NCI-H2196 (cell line): ENCODE results near the gene GCFC2.

ENCODE experiments used
- DNase-seq: peaks from one replicate; lab custom pipeline; 2025; ENCODE audit not compliant: unreplicated experiment; lab: John Stamatoyannopoulos, UW

Gene GCFC2

GRCh38 chr2:75632091-75632701 lies 78.5 kb downstream of the GCFC2 start:
- DNase-seq, result no peak

GRCh38 chr2:75627902-75628504 lies 82.7 kb downstream of the GCFC2 start:
- peak; percentile 67 for DNase-seq

- no peak for DNase-seq
Observed at GRCh38 chr2:75622929-75623328, 87.8 kb downstream of the GCFC2 start.

DNA sequence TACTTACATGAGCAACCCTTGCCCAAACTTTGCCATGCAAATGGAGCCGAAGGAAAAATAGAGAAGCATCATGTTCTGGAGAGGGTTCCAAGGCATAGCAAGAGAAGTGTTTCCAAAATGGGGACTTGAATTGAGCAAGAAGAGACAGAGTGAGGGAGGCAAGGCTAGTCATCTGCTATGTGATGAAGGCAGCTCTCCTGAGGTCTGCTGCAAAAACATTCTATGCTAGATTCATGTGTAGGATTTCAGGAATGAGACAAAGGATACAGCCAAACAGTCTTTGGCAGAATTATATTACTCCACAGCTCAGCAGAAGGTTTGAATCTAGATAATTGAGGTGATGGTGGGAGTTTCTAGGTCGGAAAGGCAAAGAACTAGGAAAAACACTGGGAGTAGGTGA lies 88.2 kb downstream of the GCFC2 start:
- DNase-seq, result no peak

- no peak for DNase-seq
Observed at GRCh38 chr2:75621228-75621627, 89.5 kb downstream of the GCFC2 start.

DNA sequence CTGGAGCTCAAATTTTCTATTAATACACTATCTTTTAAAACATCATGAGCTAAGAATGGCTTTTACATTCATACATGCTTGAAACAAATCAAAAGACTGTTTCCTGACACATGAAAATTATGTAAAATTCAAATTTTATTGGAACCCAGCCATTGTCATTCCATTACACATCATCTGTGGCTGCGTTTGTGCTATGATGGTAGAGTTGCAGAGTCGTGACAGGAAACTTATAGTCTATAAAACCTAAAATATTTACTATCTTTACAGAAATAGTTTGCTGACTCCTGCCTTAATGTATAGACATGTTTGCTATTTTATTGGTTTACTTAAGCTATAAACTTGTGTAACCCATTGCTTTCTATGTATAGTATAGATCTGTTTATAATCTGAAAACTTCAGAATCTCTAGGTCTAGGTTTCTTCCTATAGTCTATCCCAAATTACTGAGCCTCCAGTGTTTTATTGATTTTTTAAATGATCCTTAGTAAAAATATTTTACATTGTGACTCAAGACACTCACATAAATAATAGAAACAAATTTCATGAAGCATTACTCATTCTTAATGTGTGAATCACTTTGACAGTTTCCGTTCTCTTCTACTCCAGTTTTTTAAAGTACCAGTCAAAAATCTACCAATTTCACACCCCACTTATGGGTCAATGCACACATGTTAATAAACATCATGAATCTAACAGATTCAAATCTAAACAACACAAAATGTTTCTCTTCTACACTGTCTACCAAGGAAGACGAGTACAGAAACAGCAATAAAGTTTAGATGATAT lies 90.6 kb downstream of the GCFC2 start:
- DNase-seq, result no peak

GRCh38 chr2:75616933-75617332 lies 93.8 kb downstream of the GCFC2 start:
- no peak for DNase-seq

- no peak for DNase-seq
Observed at GRCh38 chr2:75616406-75616805, 94.3 kb downstream of the GCFC2 start.

- DNase-seq, result no peak
Observed at GRCh38 chr2:75614162-75614651, 96.5 kb downstream of the GCFC2 start.

- no peak for DNase-seq
Observed at GRCh38 chr2:75612862-75613243, 97.9 kb downstream of the GCFC2 start.
